Activated CD4-positive, alpha-beta T cell treated with anti-CD3 and anti-CD28 coated beads, Interleukin-2, amount 50 U/mL, for 48 hours (primary cell): ENCODE data around the gene GABRR2.

Experiments
- DNase-seq, 2 experiments: peaks; one replicate each; pipeline ENCODE4 v3.0.0-alpha.2; 2020

Gene GABRR2

DNA sequence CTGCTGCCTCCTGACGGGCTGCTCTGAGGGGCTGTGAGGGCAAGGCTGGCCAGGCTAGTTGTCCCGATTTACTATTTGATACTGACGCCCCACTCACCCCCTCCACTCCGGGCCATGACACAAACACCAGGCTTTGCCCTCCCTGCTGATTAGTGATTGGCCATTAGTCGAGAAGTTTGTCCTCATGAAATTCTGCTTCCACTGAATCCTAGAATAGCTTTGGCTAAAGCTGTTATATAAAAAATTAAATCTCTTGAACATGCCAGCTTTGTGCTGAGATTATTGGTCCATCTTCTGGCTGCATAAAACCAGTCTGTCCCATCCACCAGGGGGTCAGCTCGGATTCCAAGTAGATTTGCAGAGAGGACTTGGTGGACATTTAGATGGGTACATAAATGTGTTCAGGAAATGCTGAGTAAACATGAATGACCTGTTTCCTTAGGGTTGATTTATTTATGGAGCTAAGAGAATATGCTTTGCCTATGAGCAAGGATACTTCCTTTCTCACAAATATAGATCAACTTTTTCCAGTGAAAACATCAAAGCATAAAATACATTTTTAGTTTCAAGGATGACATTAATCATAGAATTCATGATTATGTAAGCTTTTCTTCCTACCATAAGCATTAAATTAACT is at the start of gene GABRR2:
GABRR2 (minus strand) TSS at position 51 of the 637 bp plus-strand sequence. CDS start 134 bp downstream, outside the sequence.
- DNase-seq: no peak

- no peak for DNase-seq
Measured at GRCh38 chr6:89364586-89364985, 49.5 kb upstream of the GABRR2 start.

- DNase-seq: no peak
Measured at GRCh38 chr6:89361171-89361570, 46.1 kb upstream of the GABRR2 start.

- DNase-seq: no peak
Measured at GRCh38 chr6:89360415-89360999, 45.4 kb upstream of the GABRR2 start.

DNA sequence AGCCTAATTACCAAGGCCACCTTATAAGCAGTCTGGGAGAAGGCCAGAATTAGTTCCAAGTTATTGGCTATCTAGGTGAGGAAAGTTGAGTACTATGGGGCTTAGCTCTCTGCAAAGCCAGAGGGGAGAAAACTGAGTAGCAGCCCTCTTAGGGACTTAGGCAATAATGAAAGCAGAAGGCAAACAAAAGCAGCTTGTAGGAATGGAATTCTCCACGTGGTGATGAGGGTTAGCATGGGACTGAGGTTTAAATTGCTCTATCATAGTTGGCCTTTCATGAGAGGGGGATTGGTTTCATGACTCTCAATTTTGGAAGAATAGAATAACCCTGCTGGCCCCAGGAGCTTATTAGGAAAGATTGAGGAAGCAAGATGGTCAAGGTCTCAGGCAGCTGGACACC is 44.5 kb upstream of the GABRR2 start:
- DNase-seq: no peak

DNA sequence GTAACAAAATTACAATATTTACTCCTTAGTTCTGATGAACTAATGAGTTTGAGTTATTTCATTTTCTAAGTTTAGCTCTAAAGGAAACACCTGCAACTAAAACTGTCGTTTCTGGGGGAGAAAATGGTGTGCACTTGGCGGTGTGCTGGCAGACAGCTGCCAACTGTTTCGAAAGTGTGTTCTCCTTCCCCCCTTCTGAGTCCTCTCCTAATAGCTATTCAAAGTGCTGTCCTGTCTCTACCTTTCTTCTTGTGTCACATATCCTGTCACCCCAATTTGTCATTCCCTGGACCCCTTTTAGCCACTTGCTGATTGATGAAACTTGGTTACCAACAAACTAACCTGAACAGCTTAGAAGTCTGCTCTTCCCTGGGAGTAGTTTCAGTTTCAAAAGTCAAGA is 42.3 kb upstream of the GABRR2 start:
- no peak for DNase-seq

DNA sequence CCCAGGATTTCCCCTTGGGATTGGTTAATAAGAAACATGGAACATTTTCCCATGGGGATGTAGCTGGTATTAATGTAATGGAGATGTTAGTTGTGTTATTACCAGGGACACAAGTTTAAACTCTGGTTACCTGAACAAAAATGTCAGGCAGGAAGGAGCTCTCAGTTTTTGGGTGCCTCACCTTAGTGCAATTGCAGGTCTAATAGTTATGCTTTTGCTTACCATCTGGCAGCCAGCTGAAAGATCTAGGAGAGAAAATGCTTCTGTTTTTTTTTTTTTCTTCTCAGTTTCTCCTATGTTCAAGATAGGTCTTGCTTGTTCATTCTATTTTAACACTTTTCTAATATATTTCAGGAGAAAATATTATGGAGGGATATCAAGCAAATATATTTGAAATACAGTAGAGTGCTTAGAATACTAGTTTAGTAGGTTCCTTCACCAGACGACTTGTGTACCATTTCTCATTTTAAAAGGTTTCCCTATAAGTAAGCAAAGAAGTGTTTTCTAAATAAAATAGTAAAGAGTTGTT is 41.6 kb upstream of the GABRR2 start:
- no peak for DNase-seq

DNA sequence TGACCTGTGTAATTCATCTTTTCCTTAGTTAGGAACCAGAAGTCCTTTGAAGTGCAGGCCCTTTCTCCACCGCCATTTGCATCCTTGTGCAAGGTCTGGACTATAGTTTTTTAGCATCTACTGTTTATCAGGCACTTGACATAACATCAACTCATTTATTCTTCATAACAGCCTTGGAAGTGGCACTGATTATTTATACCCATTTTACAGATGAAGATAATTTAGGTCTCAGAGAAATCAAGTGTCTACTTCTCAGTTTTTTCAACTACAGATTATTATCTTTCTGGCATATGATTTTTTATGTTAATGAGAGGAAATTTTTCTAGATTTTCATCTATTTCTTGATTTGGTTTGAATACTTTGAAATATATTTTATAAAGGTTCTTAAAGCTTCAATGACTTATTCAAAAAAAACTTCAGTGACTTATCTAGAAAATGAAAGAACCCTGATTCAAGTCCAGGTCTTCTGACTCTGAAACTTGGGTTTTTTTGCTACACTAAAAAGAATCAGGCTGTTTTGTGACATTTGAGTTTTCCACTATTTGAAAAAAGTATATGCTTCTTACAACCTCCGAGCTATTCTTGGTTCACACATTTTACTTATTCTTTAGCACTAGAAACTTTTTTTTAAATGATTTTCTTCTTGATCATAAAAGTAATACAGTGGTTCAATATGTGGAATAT is 40.6 kb upstream of the GABRR2 start:
- DNase-seq: no peak

- DNase-seq: no peak
Measured at GRCh38 chr6:89353702-89354392, 38.7 kb upstream of the GABRR2 start.

- DNase-seq: no peak
Measured at GRCh38 chr6:89353118-89353556, 38.0 kb upstream of the GABRR2 start.

DNA sequence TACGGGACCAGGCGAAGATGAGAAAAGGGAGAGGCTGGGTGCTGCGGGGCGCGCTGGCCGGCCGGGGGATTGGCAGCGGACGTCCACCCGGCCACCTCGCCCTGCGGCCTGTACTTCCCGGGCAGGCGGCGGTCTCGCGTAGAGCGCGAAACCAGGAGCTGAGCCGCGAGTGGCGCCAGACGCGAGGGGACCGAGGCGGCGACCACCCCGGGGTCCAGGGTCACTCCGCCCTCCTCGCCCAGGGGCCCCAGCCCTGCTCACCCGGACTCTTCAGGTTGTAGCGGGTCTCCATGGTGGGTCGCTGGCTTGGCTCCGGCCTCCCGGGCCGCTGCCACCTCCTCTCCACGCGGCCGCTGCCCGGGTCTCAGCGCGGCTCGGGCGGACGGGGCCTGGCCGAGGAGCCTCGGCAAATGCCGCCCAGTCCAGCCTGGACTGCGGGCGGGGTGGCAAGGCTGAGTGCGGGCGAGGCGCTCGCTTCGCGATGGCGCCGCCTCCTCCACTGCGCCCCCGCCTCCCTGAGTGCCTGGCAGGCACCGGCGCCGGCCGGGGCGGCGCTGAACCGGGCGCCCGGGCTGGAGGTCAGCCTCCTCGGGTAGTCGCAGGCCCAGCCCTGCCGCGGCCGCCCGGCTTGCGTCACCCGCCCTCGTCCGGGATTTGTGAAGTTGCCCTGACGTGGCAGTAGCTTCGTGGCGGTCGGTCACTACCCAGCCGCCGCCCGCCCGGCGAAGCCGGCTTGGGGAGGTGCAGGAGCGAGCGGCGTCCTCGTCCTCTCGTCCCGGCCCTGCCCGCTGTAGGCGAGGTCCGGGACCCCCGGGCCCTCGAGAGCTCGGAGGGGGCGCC is 37.4 kb upstream of the GABRR2 start, which contains the start of gene UBE2J1:
UBE2J1 (minus strand) TSS at position 445 of the 840 bp plus-strand sequence; CDS start at position 292, 153 bp downstream.
- DNase-seq: peak; percentile 80 to 84

GRCh38 chr6:89351671-89352277 is 36.7 kb upstream of the GABRR2 start:
- DNase-seq: no peak

- DNase-seq: no peak
Measured at GRCh38 chr6:89350281-89350966, 35.3 kb upstream of the GABRR2 start.

DNA sequence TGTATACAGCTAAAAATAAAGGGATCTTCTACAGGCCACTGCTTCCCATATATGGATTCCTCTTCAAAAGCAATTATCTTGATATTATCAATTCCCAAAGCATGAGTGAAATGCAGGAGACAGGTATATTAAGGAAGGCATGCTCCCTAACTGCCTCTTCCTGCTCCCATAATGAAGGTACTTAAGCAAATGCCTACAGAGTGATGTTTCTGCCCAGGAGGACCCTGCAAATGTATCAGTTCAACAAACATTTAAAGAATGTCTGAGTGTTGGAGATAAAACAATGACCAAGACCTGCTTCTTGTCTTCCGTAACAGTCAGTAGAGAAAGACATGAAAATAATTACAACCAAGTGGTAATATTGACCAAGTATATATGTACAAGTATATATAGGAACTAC is 33.3 kb upstream of the GABRR2 start:
- no peak for DNase-seq

- DNase-seq: no peak
Measured at GRCh38 chr6:89347825-89348224, 32.7 kb upstream of the GABRR2 start.

DNA sequence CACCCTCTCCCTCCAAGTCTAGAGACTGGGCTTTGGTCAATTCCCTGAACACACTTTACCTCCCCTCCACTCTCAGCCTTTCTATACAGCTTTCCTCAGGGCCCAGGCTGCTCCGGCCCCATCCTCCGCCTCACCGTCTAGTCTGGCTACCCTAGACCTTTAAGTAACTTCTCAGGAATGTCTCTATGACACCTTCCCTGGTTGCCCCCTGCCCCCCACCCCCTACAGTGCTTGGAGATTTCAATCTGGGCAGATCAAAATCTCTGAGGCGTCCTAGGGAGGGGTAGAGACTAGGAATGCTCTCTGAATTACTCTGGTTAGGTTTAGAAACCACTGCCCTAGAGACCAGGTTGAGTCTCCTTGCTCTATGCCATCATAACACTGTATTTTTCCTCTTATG is 31.3 kb upstream of the GABRR2 start:
- DNase-seq: no peak

- no peak for DNase-seq
Measured at GRCh38 chr6:89339565-89339964, 24.5 kb upstream of the GABRR2 start.

GRCh38 chr6:89335164-89335563 is 20.1 kb upstream of the GABRR2 start:
- no peak for DNase-seq

- no peak for DNase-seq
Measured at GRCh38 chr6:89330910-89331309, 15.8 kb upstream of the GABRR2 start.

DNA sequence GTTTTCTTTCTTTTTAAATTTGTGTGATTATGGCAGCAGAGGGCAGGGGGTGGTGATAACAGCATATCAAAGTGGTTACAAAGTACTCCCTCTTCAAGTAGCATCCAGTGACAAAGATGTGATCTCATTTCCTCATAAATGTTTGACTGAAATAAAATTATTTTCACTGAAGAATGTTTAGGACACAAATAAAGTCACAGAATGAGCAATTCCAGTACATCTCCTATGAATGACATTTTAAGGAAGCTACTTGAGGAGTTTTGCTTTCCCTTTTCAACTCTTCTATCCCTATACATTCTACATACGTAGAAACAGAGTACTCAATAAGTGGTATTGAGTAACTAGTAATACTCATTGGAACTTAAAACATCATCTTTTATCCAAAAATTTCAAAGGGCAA is 13.9 kb upstream of the GABRR2 start:
- DNase-seq: no peak

DNA sequence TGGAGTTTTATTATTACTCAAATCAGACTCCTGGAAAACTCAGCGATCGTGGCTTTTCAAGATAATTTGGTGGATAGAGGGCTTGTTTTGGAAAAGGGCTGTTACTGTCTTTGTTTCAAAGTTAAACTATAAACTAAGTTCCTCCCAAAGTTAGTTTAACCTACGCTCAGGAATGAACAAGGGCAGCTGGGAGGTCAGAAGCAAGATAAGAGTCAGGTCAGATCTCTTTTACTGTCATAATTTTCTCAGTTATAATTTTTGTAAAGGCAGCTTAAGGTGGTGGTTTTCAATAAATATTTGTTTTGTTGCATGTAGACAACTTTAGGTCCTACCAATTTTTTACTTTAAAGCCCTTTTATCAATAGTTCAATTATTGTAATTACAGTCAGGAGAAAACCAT is 9.2 kb upstream of the GABRR2 start:
- no peak for DNase-seq
